GM21447 (cell line): Measurements from ENCODE around the gene SENP7.

Experiments
- ATAC-seq: cut with Tn5 transposase; IDR thresholded peaks from one replicate; pipeline ENCODE4 v1.9.1; 2021; ENCODE audit not compliant: unreplicated experiment

The SENP7 gene

GRCh38 chr3:101278727-101279126 lies 234.3 kb downstream of the SENP7 start:
- no peak for ATAC-seq
